Stomach smooth muscle (tissue), 2 donors: ENCODE measurements around the gene RTKN2.

Source experiments
- H3K27ac ChIP-seq: one replicate; pipeline ENCODE4 v1.7.0; 2013; ENCODE audit warnings: mild to moderate bottlenecking, low read length, inconsistent platforms
- H3K27me3 ChIP-seq, 2 donors: one replicate each; pipeline ENCODE4 v1.7.0; 2013; ENCODE audit warnings: low read length in 2 of 2; ENCODE audit not compliant: insufficient read depth in 2 of 2, control insufficient read depth in 1 of 2
- H3K36me3 ChIP-seq, 2 donors: one replicate each; pipeline ENCODE4 v1.7.0; 2013; ENCODE audit warnings: low read length in 2 of 2; ENCODE audit not compliant: control insufficient read depth in 2 of 2, insufficient read depth in 2 of 2
- H3K4me1 ChIP-seq: one replicate; pipeline ENCODE4 v1.7.0; 2013; ENCODE audit warnings: low read length; ENCODE audit not compliant: control insufficient read depth, insufficient read depth
- H3K4me3 ChIP-seq, 2 donors: one replicate each; pipeline ENCODE4 v1.7.0; 2013; ENCODE audit warnings: low read length in 2 of 2
- H3K9ac ChIP-seq, 2 donors: one replicate each; pipeline ENCODE4 v1.7.0; 2013; ENCODE audit warnings: low read length in 2 of 2, mild to moderate bottlenecking in 1 of 2
- H3K9me3 ChIP-seq, 2 donors: one replicate each; pipeline ENCODE4 v1.7.0; 2013; ENCODE audit warnings: low read length in 2 of 2; ENCODE audit not compliant: control insufficient read depth in 2 of 2
- donor health status: healthy.
- donor health status: Pancreatic carcinoma.

RTKN2 gene

GRCh38 chr10:62261666-62262065 is 7.0 kb downstream of the RTKN2 start:
- Histone ChIP-seq H3K27ac (no peak overlapping the region), H3K9me3 (no peaks in the 10 kb centered on the region), H3K4me3 (no peak overlapping the region), H3K36me3 (no peaks in the 10 kb centered on the region), H3K27me3 (no peaks in the 10 kb centered on the region), H3K4me1 (no peaks in the 10 kb centered on the region), H3K9ac (no peak overlapping the region)

- no peak overlapping the region for H3K27ac ChIP-seq
- H3K9ac ChIP-seq = no peak overlapping the region
- H3K4me3 ChIP-seq = no peak overlapping the region
- H3K9me3 ChIP-seq = no peaks in the 10 kb centered on the region
- no peaks in the 10 kb centered on the region for H3K27me3 ChIP-seq
- H3K36me3 ChIP-seq = no peaks in the 10 kb centered on the region
- H3K4me1 ChIP-seq = no peaks in the 10 kb centered on the region
Observed at GRCh38 chr10:62259998-62260397, 8.6 kb downstream of the RTKN2 start.

GRCh38 chr10:62259456-62259855 is 9.2 kb downstream of the RTKN2 start:
- no peak overlapping the region for H3K4me3 ChIP-seq
- H3K9ac ChIP-seq = no peak overlapping the region
- no peaks in the 10 kb centered on the region for H3K4me1 ChIP-seq
- no peaks in the 10 kb centered on the region for H3K36me3 ChIP-seq
- H3K27ac ChIP-seq = no peak overlapping the region
- no peaks in the 10 kb centered on the region for H3K27me3 ChIP-seq
- H3K9me3 ChIP-seq = no peaks in the 10 kb centered on the region

GRCh38 chr10:62258926-62259325 is 9.7 kb downstream of the RTKN2 start:
- Histone ChIP-seq H3K27me3 (no peaks in the 10 kb centered on the region), H3K9me3 (no peaks in the 10 kb centered on the region), H3K27ac (no peak overlapping the region), H3K36me3 (no peaks in the 10 kb centered on the region), H3K4me1 (no peaks in the 10 kb centered on the region), H3K9ac (no peak overlapping the region), H3K4me3 (no peak overlapping the region)

- H3K4me3 ChIP-seq = no peak overlapping the region
- H3K9ac ChIP-seq = no peak overlapping the region
- no peak overlapping the region for H3K27ac ChIP-seq
- no peaks in the 10 kb centered on the region for H3K4me1 ChIP-seq
- H3K27me3 ChIP-seq = no peaks in the 10 kb centered on the region
- no peaks in the 10 kb centered on the region for H3K36me3 ChIP-seq
- H3K9me3 ChIP-seq = no peaks in the 10 kb centered on the region
Observed at GRCh38 chr10:62253704-62254103, 14.9 kb downstream of the RTKN2 start.

GRCh38 chr10:62252051-62252450 is 16.6 kb downstream of the RTKN2 start:
- Histone ChIP-seq H3K9me3 (no peaks in the 10 kb centered on the region), H3K27me3 (no peaks in the 10 kb centered on the region), H3K4me1 (no peaks in the 10 kb centered on the region), H3K9ac (no peak overlapping the region), H3K4me3 (no peak overlapping the region), H3K27ac (no peak overlapping the region), H3K36me3 (no peaks in the 10 kb centered on the region)

- Histone ChIP-seq H3K4me1 (no peaks in the 10 kb centered on the region), H3K4me3 (no peak overlapping the region), H3K9me3 (no peaks in the 10 kb centered on the region), H3K9ac (no peak overlapping the region), H3K27me3 (no peaks in the 10 kb centered on the region), H3K36me3 (no peaks in the 10 kb centered on the region), H3K27ac (no peak overlapping the region)
Observed at GRCh38 chr10:62250594-62251198, 17.9 kb downstream of the RTKN2 start.

- Histone ChIP-seq H3K9me3 (no peaks in the 10 kb centered on the region), H3K4me1 (no peaks in the 10 kb centered on the region), H3K36me3 (no peaks in the 10 kb centered on the region), H3K27me3 (no peaks in the 10 kb centered on the region), H3K4me3 (no peak overlapping the region), H3K27ac (no peak overlapping the region), H3K9ac (no peak overlapping the region)
Observed at GRCh38 chr10:62249957-62250356, 18.7 kb downstream of the RTKN2 start.

- Histone ChIP-seq H3K4me1 (no peaks in the 10 kb centered on the region), H3K4me3 (no peak overlapping the region), H3K27me3 (no peaks in the 10 kb centered on the region), H3K27ac (no peak overlapping the region), H3K9ac (no peak overlapping the region), H3K9me3 (no peaks in the 10 kb centered on the region), H3K36me3 (no peaks in the 10 kb centered on the region)
Observed at GRCh38 chr10:62248465-62248864, 20.2 kb downstream of the RTKN2 start.

GRCh38 chr10:62244785-62245467 is 23.7 kb downstream of the RTKN2 start:
- H3K27ac ChIP-seq = no peak overlapping the region
- no peak overlapping the region for H3K4me3 ChIP-seq
- no peak overlapping the region for H3K9ac ChIP-seq
- no peaks in the 10 kb centered on the region for H3K9me3 ChIP-seq
- H3K27me3 ChIP-seq = no peaks in the 10 kb centered on the region
- no peaks in the 10 kb centered on the region for H3K4me1 ChIP-seq
- H3K36me3 ChIP-seq = no peaks in the 10 kb centered on the region

GRCh38 chr10:62244088-62244487 is 24.6 kb downstream of the RTKN2 start:
- H3K27ac ChIP-seq = no peak overlapping the region
- no peaks in the 10 kb centered on the region for H3K4me1 ChIP-seq
- H3K9me3 ChIP-seq = no peaks in the 10 kb centered on the region
- H3K9ac ChIP-seq = no peak overlapping the region
- H3K36me3 ChIP-seq = no peaks in the 10 kb centered on the region
- no peaks in the 10 kb centered on the region for H3K27me3 ChIP-seq
- no peak overlapping the region for H3K4me3 ChIP-seq
